ENCODE results near the gene EFTUD2.

EFTUD2 gene

DNA sequence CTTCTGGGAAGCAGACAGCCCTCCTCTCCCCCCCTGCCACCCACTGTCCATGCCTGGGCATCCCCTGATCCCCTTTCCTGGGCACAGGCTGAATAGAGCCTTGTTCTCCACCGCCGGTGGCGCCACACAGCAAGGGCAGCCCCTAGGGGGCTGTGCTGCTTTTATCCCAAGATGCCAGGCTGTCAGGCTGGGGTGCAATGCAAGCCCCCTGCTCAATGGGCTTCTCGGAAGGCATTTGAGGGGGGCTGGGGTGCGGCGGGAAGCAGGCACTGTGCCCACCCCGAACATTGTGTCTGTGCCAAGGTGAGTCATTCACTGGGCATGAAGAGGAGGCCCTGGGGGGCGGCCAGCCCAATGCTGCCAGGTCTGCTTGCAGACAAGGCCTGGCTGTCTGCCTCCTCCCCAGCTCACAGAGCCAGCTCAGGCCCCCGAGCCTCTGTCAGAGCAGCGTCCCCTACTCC is 17.6 kb upstream of the EFTUD2 start:
- TF ChIP-seq FOXM1 (IDR thresholded peaks at IDR 0.05; ENCODE audit: borderline replicate concordance, low read depth) (no peak), ZBTB7A (IDR thresholded peaks at IDR 0.05; ENCODE audit: low read depth) (peak; percentile 87), TEAD4 (IDR thresholded peaks at IDR 0.05) (peak; percentile 62), NFIC (IDR thresholded peaks at IDR 0.05) (peak; percentile 94), EP300 (IDR thresholded peaks at IDR 0.05; ENCODE audit: borderline replicate concordance) (peak; percentile 52; the same call in 1 of the 2 replicates), CREB1 (IDR thresholded peaks at IDR 0.05; ENCODE audit: low read depth) (no peak), TCF12 (IDR thresholded peaks at IDR 0.05; ENCODE audit: low read depth) (peak; percentile 41; the same call in 1 of the 2 replicates), RAD21 (IDR thresholded peaks at IDR 0.05; ENCODE audit: low read depth) (no peak)
- TF ChIP-seq, protein P1, sequence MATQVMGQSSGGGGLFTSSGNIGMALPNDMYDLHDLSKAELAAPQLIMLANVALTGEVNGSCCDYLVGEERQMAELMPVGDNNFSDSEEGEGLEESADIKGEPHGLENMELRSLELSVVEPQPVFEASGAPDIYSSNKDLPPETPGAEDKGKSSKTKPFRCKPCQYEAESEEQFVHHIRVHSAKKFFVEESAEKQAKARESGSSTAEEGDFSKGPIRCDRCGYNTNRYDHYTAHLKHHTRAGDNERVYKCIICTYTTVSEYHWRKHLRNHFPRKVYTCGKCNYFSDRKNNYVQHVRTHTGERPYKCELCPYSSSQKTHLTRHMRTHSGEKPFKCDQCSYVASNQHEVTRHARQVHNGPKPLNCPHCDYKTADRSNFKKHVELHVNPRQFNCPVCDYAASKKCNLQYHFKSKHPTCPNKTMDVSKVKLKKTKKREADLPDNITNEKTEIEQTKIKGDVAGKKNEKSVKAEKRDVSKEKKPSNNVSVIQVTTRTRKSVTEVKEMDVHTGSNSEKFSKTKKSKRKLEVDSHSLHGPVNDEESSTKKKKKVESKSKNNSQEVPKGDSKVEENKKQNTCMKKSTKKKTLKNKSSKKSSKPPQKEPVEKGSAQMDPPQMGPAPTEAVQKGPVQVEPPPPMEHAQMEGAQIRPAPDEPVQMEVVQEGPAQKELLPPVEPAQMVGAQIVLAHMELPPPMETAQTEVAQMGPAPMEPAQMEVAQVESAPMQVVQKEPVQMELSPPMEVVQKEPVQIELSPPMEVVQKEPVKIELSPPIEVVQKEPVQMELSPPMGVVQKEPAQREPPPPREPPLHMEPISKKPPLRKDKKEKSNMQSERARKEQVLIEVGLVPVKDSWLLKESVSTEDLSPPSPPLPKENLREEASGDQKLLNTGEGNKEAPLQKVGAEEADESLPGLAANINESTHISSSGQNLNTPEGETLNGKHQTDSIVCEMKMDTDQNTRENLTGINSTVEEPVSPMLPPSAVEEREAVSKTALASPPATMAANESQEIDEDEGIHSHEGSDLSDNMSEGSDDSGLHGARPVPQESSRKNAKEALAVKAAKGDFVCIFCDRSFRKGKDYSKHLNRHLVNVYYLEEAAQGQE (IDR thresholded peaks at IDR 0.05; ENCODE audit: low read depth): no peak
- TF ChIP-seq, protein P2, sequence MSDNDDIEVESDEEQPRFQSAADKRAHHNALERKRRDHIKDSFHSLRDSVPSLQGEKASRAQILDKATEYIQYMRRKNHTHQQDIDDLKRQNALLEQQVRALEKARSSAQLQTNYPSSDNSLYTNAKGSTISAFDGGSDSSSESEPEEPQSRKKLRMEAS (IDR thresholded peaks at IDR 0.05): no peak

DNA sequence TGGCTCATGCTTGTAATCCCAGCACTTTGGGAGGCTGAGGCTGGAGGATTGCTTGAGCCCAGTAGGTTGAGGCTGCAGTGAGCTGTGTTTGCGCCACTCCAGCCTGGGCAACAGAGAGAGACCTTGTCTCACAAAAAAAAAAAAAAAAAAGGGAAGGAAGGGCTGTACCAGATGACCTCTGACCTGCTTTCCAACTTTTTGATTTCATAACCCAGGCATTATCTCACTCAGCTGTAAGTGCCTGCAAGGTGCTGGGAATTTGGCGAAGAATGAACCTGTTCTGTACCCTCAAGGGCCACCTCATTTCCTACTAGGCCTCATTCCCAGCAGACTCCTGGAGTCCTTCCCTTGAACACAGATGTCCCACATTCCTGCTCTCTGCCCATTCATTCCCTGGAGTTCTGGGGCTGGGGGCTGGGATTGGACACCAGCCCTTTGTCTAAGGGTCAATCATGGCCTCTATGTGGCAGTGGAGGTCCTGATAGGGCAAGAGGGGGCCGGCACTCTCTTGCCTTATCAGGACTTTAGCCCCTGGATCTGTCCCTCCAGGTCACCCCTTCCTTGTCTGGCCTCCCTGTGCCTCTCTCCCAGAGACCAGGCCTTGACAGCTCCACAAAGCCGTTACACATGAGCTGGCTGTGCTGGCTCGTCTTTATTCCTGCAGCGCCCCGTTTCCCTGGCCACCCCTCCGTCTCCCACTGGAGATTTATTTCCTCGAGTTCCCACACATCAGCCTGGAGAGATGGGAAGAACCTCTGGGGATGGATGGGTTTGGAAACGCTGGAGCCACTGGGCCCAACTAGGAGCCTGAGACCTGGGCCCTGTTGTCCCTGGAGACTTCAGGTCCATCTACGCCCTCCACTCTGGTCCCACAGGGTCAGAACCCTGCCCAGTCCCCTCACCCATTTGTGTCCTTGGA is 16.9 kb upstream of the EFTUD2 start:
- TF ChIP-seq, protein P3, sequence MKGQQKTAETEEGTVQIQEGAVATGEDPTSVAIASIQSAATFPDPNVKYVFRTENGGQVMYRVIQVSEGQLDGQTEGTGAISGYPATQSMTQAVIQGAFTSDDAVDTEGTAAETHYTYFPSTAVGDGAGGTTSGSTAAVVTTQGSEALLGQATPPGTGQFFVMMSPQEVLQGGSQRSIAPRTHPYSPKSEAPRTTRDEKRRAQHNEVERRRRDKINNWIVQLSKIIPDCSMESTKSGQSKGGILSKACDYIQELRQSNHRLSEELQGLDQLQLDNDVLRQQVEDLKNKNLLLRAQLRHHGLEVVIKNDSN (IDR thresholded peaks at IDR 0.05): no peak
- TF ChIP-seq NFIC (IDR thresholded peaks at IDR 0.05) (no peak), EP300 (IDR thresholded peaks at IDR 0.05; ENCODE audit: borderline replicate concordance) (no peak), RAD21 (IDR thresholded peaks at IDR 0.05; ENCODE audit: low read depth) (no peak), TEAD4 (IDR thresholded peaks at IDR 0.05) (no peak), CEBPB (IDR thresholded peaks at IDR 0.05) (no peak), EGR1 (IDR thresholded peaks at IDR 0.05) (no peak), FOXM1 (IDR thresholded peaks at IDR 0.05; ENCODE audit: borderline replicate concordance, low read depth) (no peak), CREB1 (IDR thresholded peaks at IDR 0.05; ENCODE audit: low read depth) (no peak)
- TF ChIP-seq, protein P1 (IDR thresholded peaks at IDR 0.05; ENCODE audit: low read depth): no peak
- TF ChIP-seq, protein P2 (IDR thresholded peaks at IDR 0.05): no peak

DNA sequence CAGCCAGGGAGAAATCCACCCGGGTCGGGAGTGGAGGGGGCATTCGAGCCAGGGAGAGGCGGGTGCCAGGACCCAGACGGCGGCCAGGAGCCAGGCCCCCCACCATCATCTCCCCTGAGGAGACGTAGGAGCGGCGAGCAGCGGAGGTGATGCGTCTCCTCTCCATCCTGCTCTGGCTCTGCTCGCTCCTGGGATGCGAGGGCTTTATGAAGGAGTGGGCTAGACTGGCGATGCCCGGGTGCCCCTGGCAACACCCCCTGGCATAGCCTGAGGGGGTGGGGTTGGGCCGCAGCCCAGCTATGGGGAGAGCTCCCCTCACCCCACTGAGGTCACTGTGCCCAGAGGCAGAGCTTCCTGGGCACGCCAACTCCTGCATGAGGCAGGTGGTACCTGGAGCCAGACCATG is 16.1 kb upstream of the EFTUD2 start, which contains the start of gene GFAP:
GFAP (minus strand) TSS at position 180 of the 406 bp plus-strand sequence; CDS start at position 166, 14 bp downstream.
- TF ChIP-seq RAD21 (IDR thresholded peaks at IDR 0.05; ENCODE audit: low read depth) (no peak), FOXM1 (IDR thresholded peaks at IDR 0.05; ENCODE audit: borderline replicate concordance, low read depth) (no peak), NFIC (IDR thresholded peaks at IDR 0.05) (no peak), TEAD4 (IDR thresholded peaks at IDR 0.05) (no peak), EP300 (IDR thresholded peaks at IDR 0.05; ENCODE audit: borderline replicate concordance) (no peak), CEBPB (IDR thresholded peaks at IDR 0.05) (no peak), YY1 (IDR thresholded peaks at IDR 0.05; ENCODE audit: low read depth) (no peak), TCF12 (IDR thresholded peaks at IDR 0.05; ENCODE audit: low read depth) (no peak), EGR1 (IDR thresholded peaks at IDR 0.05) (no peak), TAF1 (IDR thresholded peaks at IDR 0.05; ENCODE audit: low read depth) (no peak), ZBTB7A (IDR thresholded peaks at IDR 0.05; ENCODE audit: low read depth) (no peak), CREB1 (IDR thresholded peaks at IDR 0.05; ENCODE audit: low read depth) (no peak)
- TF ChIP-seq, protein P3 (IDR thresholded peaks at IDR 0.05): no peak
- TF ChIP-seq, protein P1 (IDR thresholded peaks at IDR 0.05; ENCODE audit: low read depth): no peak
- TF ChIP-seq, protein P2 (IDR thresholded peaks at IDR 0.05): no peak

Measured in Ishikawa (cell line).